ENCODE measurements around the gene CIRBP. TPM values are rescaled to one million over a fixed set of nuclear protein-coding genes. Genes with fewer than 3 reads are reported as not detected.

CIRBP gene
- total and polyA plus RNA-seq, 2 of the 13 experiments (the other 11 are each of a cell fraction or from before 2014, with no cell fraction given), result 133 to 140 TPM

GRCh38 chr19:1266129-1266915 lies 2.8 kb upstream of the CIRBP start (continued):
- TF ChIP-seq ZNF629 (CRISPR knock-in tag; conservative IDR thresholded peaks at IDR 0.05) (0 out of 2 replicates have a peak, but pooled peaks have one; percentile 14), TAF1 (CRISPR knock-in tag; IDR thresholded peaks at IDR 0.05) (peak; percentile 45; the same call in 1 of the 2 replicates), TCF7 (IDR thresholded peaks at IDR 0.05; ENCODE audit: low read depth) (peak; percentile 63; the same call in 1 of the 2 replicates), ZNF776 (CRISPR knock-in tag; IDR thresholded peaks at IDR 0.05) (peak; percentile 48; the same call in 1 of the 2 replicates), MED1 (CRISPR knock-in tag; IDR thresholded peaks at IDR 0.05) (peak; percentile 23; the same call in 1 of the 2 replicates), KLF9 (CRISPR knock-in tag; IDR thresholded peaks at IDR 0.05; ENCODE audit: low read depth) (peak; percentile 48; the same call in 1 of the 2 replicates), FOXP1 (IDR thresholded peaks at IDR 0.05) (no peak), FOXP1 (CRISPR knock-in tag; IDR thresholded peaks at IDR 0.05) (peak; percentile 41; the same call in 1 of the 2 replicates), PTBP1 (IDR thresholded peaks at IDR 0.05; ENCODE audit: low read depth, low read length, poor library complexity, severe bottlenecking) (no peak), U2AF2 (IDR thresholded peaks at IDR 0.05; ENCODE audit: low read depth, low read length) (0 out of 2 replicates have a peak, but pooled peaks have one; percentile 13), ZNF274 (CRISPR knock-in tag; IDR thresholded peaks at IDR 0.05) (0 out of 2 replicates have a peak, but pooled peaks have one; percentile 26), HIC2 (CRISPR knock-in tag; IDR thresholded peaks at IDR 0.05; ENCODE audit: low read depth) (peak; percentile 78), ZNF850 (CRISPR knock-in tag; conservative IDR thresholded peaks at IDR 0.05) (0 out of 2 replicates have a peak, but pooled peaks have one; percentile 55), ZNF883 (CRISPR knock-in tag; IDR thresholded peaks at IDR 0.05; ENCODE audit: not compliant biosample characterization) (peak; percentile 32), ZNF33B (CRISPR knock-in tag; IDR thresholded peaks at IDR 0.05) (0 out of 2 replicates have a peak, but pooled peaks have one; percentile 49)
- TF ChIP-seq, protein P1, sequence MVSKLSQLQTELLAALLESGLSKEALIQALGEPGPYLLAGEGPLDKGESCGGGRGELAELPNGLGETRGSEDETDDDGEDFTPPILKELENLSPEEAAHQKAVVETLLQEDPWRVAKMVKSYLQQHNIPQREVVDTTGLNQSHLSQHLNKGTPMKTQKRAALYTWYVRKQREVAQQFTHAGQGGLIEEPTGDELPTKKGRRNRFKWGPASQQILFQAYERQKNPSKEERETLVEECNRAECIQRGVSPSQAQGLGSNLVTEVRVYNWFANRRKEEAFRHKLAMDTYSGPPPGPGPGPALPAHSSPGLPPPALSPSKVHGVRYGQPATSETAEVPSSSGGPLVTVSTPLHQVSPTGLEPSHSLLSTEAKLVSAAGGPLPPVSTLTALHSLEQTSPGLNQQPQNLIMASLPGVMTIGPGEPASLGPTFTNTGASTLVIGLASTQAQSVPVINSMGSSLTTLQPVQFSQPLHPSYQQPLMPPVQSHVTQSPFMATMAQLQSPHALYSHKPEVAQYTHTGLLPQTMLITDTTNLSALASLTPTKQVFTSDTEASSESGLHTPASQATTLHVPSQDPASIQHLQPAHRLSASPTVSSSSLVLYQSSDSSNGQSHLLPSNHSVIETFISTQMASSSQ (IDR thresholded peaks at IDR 0.05; ENCODE audit: low read depth), result no peak
- TF ChIP-seq, protein P1 (CRISPR knock-in tag; IDR thresholded peaks at IDR 0.05; ENCODE audit: borderline replicate concordance), result peak; percentile 42; the same call in 1 of the 2 replicates
- TF ChIP-seq, protein P2, sequence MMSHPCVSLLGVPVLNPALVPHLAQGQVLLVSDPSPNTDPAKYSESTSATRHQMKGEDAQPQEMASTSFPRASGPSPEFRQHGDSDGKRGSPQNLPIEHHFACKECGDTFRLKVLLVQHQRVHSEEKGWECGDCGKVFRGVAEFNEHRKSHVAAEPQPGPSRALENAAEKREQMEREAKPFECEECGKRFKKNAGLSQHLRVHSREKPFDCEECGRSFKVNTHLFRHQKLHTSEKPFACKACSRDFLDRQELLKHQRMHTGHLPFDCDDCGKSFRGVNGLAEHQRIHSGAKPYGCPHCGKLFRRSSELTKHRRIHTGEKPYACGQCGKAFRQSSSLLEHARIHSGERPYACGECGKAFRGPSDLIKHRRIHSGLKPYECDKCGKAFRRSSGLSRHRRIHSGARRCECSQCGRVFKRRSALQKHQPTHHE (CRISPR knock-in tag; IDR thresholded peaks at IDR 0.05; ENCODE audit: borderline replicate concordance), result peak; percentile 69; the same call in 1 of the 2 replicates
- TF ChIP-seq, protein P3, sequence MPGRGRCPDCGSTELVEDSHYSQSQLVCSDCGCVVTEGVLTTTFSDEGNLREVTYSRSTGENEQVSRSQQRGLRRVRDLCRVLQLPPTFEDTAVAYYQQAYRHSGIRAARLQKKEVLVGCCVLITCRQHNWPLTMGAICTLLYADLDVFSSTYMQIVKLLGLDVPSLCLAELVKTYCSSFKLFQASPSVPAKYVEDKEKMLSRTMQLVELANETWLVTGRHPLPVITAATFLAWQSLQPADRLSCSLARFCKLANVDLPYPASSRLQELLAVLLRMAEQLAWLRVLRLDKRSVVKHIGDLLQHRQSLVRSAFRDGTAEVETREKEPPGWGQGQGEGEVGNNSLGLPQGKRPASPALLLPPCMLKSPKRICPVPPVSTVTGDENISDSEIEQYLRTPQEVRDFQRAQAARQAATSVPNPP (CRISPR knock-in tag; IDR thresholded peaks at IDR 0.05), result no peak
- TF ChIP-seq, protein P4, sequence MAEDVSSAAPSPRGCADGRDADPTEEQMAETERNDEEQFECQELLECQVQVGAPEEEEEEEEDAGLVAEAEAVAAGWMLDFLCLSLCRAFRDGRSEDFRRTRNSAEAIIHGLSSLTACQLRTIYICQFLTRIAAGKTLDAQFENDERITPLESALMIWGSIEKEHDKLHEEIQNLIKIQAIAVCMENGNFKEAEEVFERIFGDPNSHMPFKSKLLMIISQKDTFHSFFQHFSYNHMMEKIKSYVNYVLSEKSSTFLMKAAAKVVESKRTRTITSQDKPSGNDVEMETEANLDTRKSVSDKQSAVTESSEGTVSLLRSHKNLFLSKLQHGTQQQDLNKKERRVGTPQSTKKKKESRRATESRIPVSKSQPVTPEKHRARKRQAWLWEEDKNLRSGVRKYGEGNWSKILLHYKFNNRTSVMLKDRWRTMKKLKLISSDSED (CRISPR knock-in tag; IDR thresholded peaks at IDR 0.05), result peak; percentile 79; the same call in 1 of the 2 replicates

Data from HepG2 (cell line).